ENCODE measurements around the gene RXRA.
"Not testable (repeated sequence)": the region's sequence is repeated elsewhere in the genome, so short reads cannot be mapped to it uniquely, and the experiment has no call there.

The RXRA gene

GRCh38 chr9:134307674-134308638 lies 18.3 kb upstream of the RXRA start:
- Histone ChIP-seq H3K4me1 (ENCODE audit: insufficient read depth, low read length) (no peaks in the 10 kb centered on the region), H2AFZ (ENCODE audit: low read depth, low read length) (no peak overlapping the region), H3K9me3 (ENCODE audit: low read length) (no peaks in the 10 kb centered on the region), H3K36me3 (ENCODE audit: insufficient read depth, low read length) (no peaks in the 10 kb centered on the region), H3K4me3 (ENCODE audit: low read length) (no peak overlapping the region), H3K27me3 (ENCODE audit: insufficient read depth, low read length) (no peaks in the 10 kb centered on the region)

- not testable (repeated sequence) for H3K36me3 ChIP-seq (ENCODE audit: insufficient read depth, low read length); H3K4me1 ChIP-seq (ENCODE audit: insufficient read depth, low read length); H3K27me3 ChIP-seq (ENCODE audit: insufficient read depth, low read length); H3K9me3 ChIP-seq (ENCODE audit: low read length); H3K4me3 ChIP-seq (ENCODE audit: low read length); H2AFZ ChIP-seq (ENCODE audit: low read depth, low read length)
These were observed 17.5 kb upstream of the RXRA start for GRCh38 chr9:134308639-134309220.

DNA sequence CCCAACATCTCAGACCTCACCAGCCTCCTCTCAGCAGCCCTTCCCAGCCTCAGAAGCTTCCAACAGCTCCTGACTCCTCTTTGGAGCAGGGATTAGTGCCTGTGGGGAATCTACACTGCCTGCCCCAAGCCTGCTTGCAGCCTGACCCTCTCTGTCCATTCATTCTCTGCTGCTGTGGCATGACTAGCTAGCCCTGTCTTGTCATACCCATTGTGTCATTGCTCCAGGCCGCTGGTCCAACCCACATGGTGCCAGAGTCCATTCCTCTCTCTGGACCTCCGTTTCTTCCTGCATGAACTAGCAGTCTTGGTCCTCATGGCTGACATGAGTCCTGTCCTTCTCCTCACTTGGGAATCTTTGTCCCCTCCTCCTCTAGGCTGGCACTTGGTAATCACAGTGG lies 12.8 kb upstream of the RXRA start:
- Histone ChIP-seq H3K36me3 (ENCODE audit: insufficient read depth, low read length) (no peaks in the 10 kb centered on the region), H3K4me1 (ENCODE audit: insufficient read depth, low read length) (no peaks in the 10 kb centered on the region), H3K4me3 (ENCODE audit: low read length) (no peak overlapping the region), H3K9me3 (ENCODE audit: low read length) (no peaks in the 10 kb centered on the region), H2AFZ (ENCODE audit: low read depth, low read length) (no peak overlapping the region), H3K27me3 (ENCODE audit: insufficient read depth, low read length) (peaks cover 18% of the 10 kb centered on the region)

DNA sequence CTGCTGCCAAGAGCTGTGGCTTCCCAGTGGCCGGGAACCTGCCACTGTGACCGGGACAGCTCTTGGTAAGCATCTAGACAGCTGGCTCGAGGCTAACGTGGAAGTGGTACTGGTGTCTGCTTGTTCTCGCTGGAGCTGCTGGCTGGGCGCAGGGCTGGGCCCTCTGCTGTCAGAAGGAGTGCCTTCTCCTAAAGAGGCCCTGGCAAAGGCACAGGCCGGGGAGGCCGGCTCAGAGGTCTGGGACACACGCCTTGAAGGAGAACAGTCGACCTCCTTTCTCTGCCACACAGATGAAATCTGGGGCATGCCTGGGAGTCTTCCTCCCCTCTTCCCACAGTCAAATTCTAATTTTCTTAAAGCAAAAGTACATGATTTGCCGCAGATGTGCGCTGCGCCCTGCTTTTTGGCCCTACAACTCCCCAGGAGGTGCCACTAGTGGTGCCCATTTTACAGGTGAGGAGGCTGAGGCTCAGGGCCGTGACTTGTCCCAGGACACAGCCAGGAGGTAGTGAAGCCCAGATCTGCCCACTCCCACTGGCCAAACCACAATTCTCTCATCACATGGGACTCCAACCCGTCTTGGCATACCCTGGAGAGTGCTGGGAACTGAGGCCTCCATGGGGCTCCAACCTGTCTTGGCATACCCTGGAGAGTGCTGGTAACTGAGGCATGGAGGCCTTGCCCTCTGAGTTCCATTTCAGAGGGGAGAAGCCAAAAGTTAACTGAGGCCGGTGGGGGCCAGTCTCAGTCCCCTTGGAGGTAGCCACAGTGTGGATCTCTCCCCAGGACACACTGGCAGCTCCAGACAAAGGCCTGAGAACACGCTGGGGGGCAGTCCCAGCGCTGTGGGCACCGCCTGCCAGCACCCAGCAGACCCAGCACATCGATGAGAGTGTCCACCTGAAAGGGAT lies 12.0 kb upstream of the RXRA start:
- Histone ChIP-seq H2AFZ (ENCODE audit: low read depth, low read length) (no peak overlapping the region), H3K27me3 (ENCODE audit: insufficient read depth, low read length) (peaks cover 18% of the 10 kb centered on the region), H3K9me3 (ENCODE audit: low read length) (no peaks in the 10 kb centered on the region), H3K36me3 (ENCODE audit: insufficient read depth, low read length) (no peaks in the 10 kb centered on the region), H3K4me3 (ENCODE audit: low read length) (no peak overlapping the region), H3K4me1 (ENCODE audit: insufficient read depth, low read length) (peaks cover under 1% of the 10 kb centered on the region)

GRCh38 chr9:134314950-134315715 lies 11.1 kb upstream of the RXRA start:
- no peaks in the 10 kb centered on the region for H3K9me3 ChIP-seq (ENCODE audit: low read length)
- H3K4me3 ChIP-seq (ENCODE audit: low read length), result no peak overlapping the region
- H2AFZ ChIP-seq (ENCODE audit: low read depth, low read length), result no peak overlapping the region
- H3K27me3 ChIP-seq (ENCODE audit: insufficient read depth, low read length), result peaks cover 18% of the 10 kb centered on the region
- H3K4me1 ChIP-seq (ENCODE audit: insufficient read depth, low read length), result peaks cover 8% of the 10 kb centered on the region
- no peaks in the 10 kb centered on the region for H3K36me3 ChIP-seq (ENCODE audit: insufficient read depth, low read length)

GRCh38 chr9:134315716-134316448 lies 10.4 kb upstream of the RXRA start:
- Histone ChIP-seq H3K27me3 (ENCODE audit: insufficient read depth, low read length) (peaks cover 18% of the 10 kb centered on the region), H3K4me3 (ENCODE audit: low read length) (no peak overlapping the region), H3K4me1 (ENCODE audit: insufficient read depth, low read length) (peaks cover 15% of the 10 kb centered on the region), H2AFZ (ENCODE audit: low read depth, low read length) (no peak overlapping the region), H3K9me3 (ENCODE audit: low read length) (no peaks in the 10 kb centered on the region), H3K36me3 (ENCODE audit: insufficient read depth, low read length) (no peaks in the 10 kb centered on the region)

DNA sequence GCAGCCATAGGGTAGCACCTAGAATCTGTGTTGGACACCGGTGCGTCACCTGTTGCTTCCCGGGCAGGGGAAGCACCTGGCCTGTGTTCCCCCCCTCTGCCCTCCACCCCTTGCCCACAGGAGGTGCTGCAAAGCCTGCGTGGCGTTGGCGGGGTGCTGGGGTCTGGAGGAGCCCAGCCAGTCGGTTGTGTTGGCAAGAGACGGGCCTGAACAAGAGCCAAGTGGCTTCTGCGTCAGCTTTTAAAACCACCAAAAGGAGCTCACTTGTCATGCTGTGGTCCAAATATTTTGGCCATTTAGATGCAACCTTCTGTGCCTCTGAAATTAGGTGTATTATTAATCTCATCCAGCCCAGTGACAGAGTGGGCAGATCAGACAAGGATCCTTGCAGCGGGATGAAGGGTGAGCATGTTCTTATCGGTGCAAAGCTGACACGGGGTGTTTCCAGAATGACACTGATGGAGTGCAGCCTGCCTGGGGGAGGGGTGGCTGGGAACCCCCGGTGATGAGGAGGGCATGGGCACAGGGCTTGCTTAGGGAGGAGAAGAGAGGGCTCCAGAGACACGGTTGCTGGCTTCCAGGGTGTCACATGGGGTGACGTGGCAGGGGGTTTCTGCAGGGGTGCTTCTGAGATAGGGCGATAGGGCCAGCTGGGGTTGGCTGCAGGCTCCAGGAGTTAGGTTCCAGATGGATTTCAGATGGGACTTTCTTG lies 9.7 kb upstream of the RXRA start:
- Histone ChIP-seq H2AFZ (ENCODE audit: low read depth, low read length) (no peak overlapping the region), H3K9me3 (ENCODE audit: low read length) (no peaks in the 10 kb centered on the region), H3K4me1 (ENCODE audit: insufficient read depth, low read length) (peaks cover 21% of the 10 kb centered on the region), H3K36me3 (ENCODE audit: insufficient read depth, low read length) (no peaks in the 10 kb centered on the region), H3K4me3 (ENCODE audit: low read length) (no peak overlapping the region), H3K27me3 (ENCODE audit: insufficient read depth, low read length) (peaks cover 18% of the 10 kb centered on the region)

DNA sequence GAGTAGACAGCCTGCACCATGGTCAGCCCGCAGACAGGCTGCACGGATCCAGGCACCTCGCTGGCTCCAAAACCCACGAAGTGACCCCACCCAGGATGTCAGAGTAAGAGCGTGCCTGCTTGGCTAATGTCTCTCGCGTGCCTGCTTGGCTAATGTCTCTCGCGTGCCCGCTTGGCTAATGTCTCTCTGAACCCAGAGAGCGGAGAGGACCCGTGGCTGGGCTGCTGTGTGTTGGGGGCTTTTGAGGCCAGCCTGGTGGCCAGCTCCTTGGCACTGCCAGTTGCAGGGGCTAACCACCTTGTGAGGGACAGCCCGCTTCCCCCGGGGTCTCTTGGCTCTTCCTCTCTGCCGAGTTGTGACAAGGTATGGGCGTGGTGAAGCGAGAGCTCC lies 8.9 kb upstream of the RXRA start:
- Histone ChIP-seq H3K27me3 (ENCODE audit: insufficient read depth, low read length) (peaks cover 18% of the 10 kb centered on the region), H2AFZ (ENCODE audit: low read depth, low read length) (no peak overlapping the region), H3K4me1 (ENCODE audit: insufficient read depth, low read length) (peaks cover 21% of the 10 kb centered on the region), H3K36me3 (ENCODE audit: insufficient read depth, low read length) (no peaks in the 10 kb centered on the region), H3K9me3 (ENCODE audit: low read length) (no peaks in the 10 kb centered on the region), H3K4me3 (ENCODE audit: low read length) (no peak overlapping the region)

GRCh38 chr9:134317790-134318414 lies 8.4 kb upstream of the RXRA start:
- no peaks in the 10 kb centered on the region for H3K36me3 ChIP-seq (ENCODE audit: insufficient read depth, low read length)
- H3K4me1 ChIP-seq (ENCODE audit: insufficient read depth, low read length), result peaks cover 21% of the 10 kb centered on the region

GRCh38 chr9:134318481-134318891 lies 7.8 kb upstream of the RXRA start:
- no peak overlapping the region for H2AFZ ChIP-seq (ENCODE audit: low read depth, low read length)
- H3K4me1 ChIP-seq (ENCODE audit: insufficient read depth, low read length), result peaks cover 21% of the 10 kb centered on the region
- H3K36me3 ChIP-seq (ENCODE audit: insufficient read depth, low read length), result no peaks in the 10 kb centered on the region
- H3K4me3 ChIP-seq (ENCODE audit: low read length), result no peak overlapping the region
- peaks cover 18% of the 10 kb centered on the region for H3K27me3 ChIP-seq (ENCODE audit: insufficient read depth, low read length)
- no peaks in the 10 kb centered on the region for H3K9me3 ChIP-seq (ENCODE audit: low read length)

More at GRCh38 chr9:134317790-134318414, 8.4 kb upstream of the RXRA start:
- H3K9me3 ChIP-seq (ENCODE audit: low read length), result no peaks in the 10 kb centered on the region
- no peak overlapping the region for H2AFZ ChIP-seq (ENCODE audit: low read depth, low read length)
- H3K4me3 ChIP-seq (ENCODE audit: low read length), result no peak overlapping the region
- peaks cover 18% of the 10 kb centered on the region for H3K27me3 ChIP-seq (ENCODE audit: insufficient read depth, low read length)

DNA sequence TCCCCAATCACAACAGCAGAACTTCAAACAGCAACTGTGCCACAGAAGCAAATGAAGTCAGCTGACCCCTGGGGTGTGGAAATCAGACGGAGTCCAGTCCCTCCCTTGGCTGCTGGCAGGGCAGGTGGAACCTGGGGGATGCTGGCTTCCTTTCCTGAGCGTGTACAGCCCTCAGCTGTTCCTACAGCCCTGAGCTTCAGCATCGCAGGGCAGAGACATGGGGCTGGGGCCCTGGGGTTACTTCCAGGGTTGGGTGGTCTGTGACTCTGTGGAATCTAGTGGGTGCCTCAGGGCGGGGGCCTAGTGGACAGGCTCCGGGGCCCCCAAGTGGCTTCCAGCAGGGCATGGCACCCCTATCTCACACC lies 7.3 kb upstream of the RXRA start:
- H3K4me3 ChIP-seq (ENCODE audit: low read length), result no peak overlapping the region

More for the DNA sequence above, 7.3 kb upstream of the RXRA start:
- no peaks in the 10 kb centered on the region for H3K36me3 ChIP-seq (ENCODE audit: insufficient read depth, low read length)
- peaks cover 21% of the 10 kb centered on the region for H3K4me1 ChIP-seq (ENCODE audit: insufficient read depth, low read length)
- no peak overlapping the region for H2AFZ ChIP-seq (ENCODE audit: low read depth, low read length)
- peaks cover 18% of the 10 kb centered on the region for H3K27me3 ChIP-seq (ENCODE audit: insufficient read depth, low read length)
- no peaks in the 10 kb centered on the region for H3K9me3 ChIP-seq (ENCODE audit: low read length)
